GM21447 (cell line): ENCODE results near the gene CHN2.
"Not testable (repeated sequence)": the region's sequence is repeated elsewhere in the genome, so short reads cannot be mapped to it uniquely, and the experiment has no call there.

Experiments used
- ATAC-seq: cut with Tn5 transposase; IDR thresholded peaks from one replicate; pipeline ENCODE4 v1.9.1; 2021; ENCODE audit not compliant: unreplicated experiment

Gene CHN2

GRCh38 chr7:29189743-29190201, 4.8 kb upstream of the CHN2 start:
- ATAC-seq, result peak; percentile 73

- ATAC-seq, result no peak
Measured at GRCh38 chr7:29190349-29191045, 4.1 kb upstream of the CHN2 start.

- ATAC-seq, result no peak
Measured at GRCh38 chr7:29192323-29192722, 2.3 kb upstream of the CHN2 start.

- ATAC-seq, result no peak
Measured at GRCh38 chr7:29192811-29193210, 1.8 kb upstream of the CHN2 start.

GRCh38 chr7:29193316-29194205, 1.0 kb upstream of the CHN2 start:
- ATAC-seq, result no peak

- ATAC-seq, result no peak
Measured at GRCh38 chr7:29194206-29194593, 375 bp upstream of the CHN2 start.

GRCh38 chr7:29196191-29196590, 1.6 kb downstream of the CHN2 start:
- no peak for ATAC-seq

- ATAC-seq, result no peak
Measured at GRCh38 chr7:29196971-29197595, 2.5 kb downstream of the CHN2 start.

GRCh38 chr7:29197916-29198315, 3.3 kb downstream of the CHN2 start:
- ATAC-seq, result no peak

- no peak for ATAC-seq
Measured at GRCh38 chr7:29199776-29200175, 5.2 kb downstream of the CHN2 start.

- ATAC-seq, result no peak
Measured at GRCh38 chr7:29202651-29203069, 8.1 kb downstream of the CHN2 start.

GRCh38 chr7:29204491-29205272, 10.1 kb downstream of the CHN2 start:
- no peak for ATAC-seq

- no peak for ATAC-seq
Measured at GRCh38 chr7:29207162-29207801, 12.7 kb downstream of the CHN2 start.

- ATAC-seq, result no peak
Measured at GRCh38 chr7:29208410-29209250, 14.1 kb downstream of the CHN2 start.

GRCh38 chr7:29209745-29210144, 15.2 kb downstream of the CHN2 start:
- ATAC-seq, result no peak

- not testable (repeated sequence) for ATAC-seq
Measured at GRCh38 chr7:29212736-29213135, 18.2 kb downstream of the CHN2 start.

GRCh38 chr7:29214056-29214455, 19.5 kb downstream of the CHN2 start:
- ATAC-seq, result no peak

- ATAC-seq, result no peak
Measured at GRCh38 chr7:29214816-29215215, 20.2 kb downstream of the CHN2 start.

GRCh38 chr7:29216128-29216527, 21.6 kb downstream of the CHN2 start:
- no peak for ATAC-seq

- no peak for ATAC-seq
Measured at GRCh38 chr7:29217113-29217512, 22.5 kb downstream of the CHN2 start.
